Fibroblast of lung (primary cell): ENCODE measurements around the gene MCF2L.

Experiments used
- CTCF ChIP-seq, 2 donors: IDR thresholded peaks in 1 of 2; conservative IDR thresholded peaks in 1 of 2; 1 replicate in 1 of 2; 2 replicates in 1 of 2; pipeline ENCODE4 v1.5.1; 2011 to 2012; ENCODE audit warnings: low read length in 2 of 2, control low read depth in 1 of 2, inconsistent platforms in 1 of 2, low read depth in 1 of 2, mild to moderate bottlenecking in 1 of 2
- EZH2 ChIP-seq: IDR thresholded peaks from 2 replicates; pipeline ENCODE4 v1.5.1; 2012; ENCODE audit warnings: low read length, control low read depth, mild to moderate bottlenecking; ENCODE audit errors: missing control alignments

- TF ChIP-seq CTCF (conservative IDR thresholded peaks at IDR 0.05 in 1 of 2, IDR thresholded peaks at IDR 0.05 in 1 of 2; ENCODE audit: low read depth in 1 of 2, low read length in 2 of 2) (no peak), EZH2 (no peak)
Measured at GRCh38 chr13:113075711-113076110, 106.7 kb downstream of the MCF2L start.
